H9 (cell line): ENCODE results near the gene PTDSS2. TPM values are rescaled to one million over a fixed set of nuclear protein-coding genes. Genes with fewer than 3 reads are reported as not detected.
A peak's percentile ranks its signal among the peaks of the same experiment; 100 is the strongest.

Experiments used
- DNase-seq: peaks from one replicate; pipeline ENCODE4 v3.0.0-alpha.2; 2017
- H2AFZ ChIP-seq: one replicate; pipeline ENCODE4 v1.6.1; 2013; ENCODE audit warnings: mild to moderate bottlenecking, low read length, control low read depth, moderate library complexity
- H2AK5ac ChIP-seq: 2 replicates; pipeline ENCODE4 v1.6.1; 2013; ENCODE audit warnings: low read length, control low read depth, mixed read lengths; ENCODE audit not compliant: insufficient read length
- H2BK120ac ChIP-seq: one replicate; pipeline ENCODE4 v1.6.1; 2013; ENCODE audit warnings: low read depth, mild to moderate bottlenecking, low read length, control low read depth, inconsistent platforms; ENCODE audit not compliant: poor library complexity, severe bottlenecking
- H2BK12ac ChIP-seq: 2 replicates; pipeline ENCODE4 v1.6.1; 2013; ENCODE audit warnings: low read length, control low read depth, mixed read lengths, low read depth; ENCODE audit not compliant: insufficient read length
- H2BK15ac ChIP-seq: 2 replicates; pipeline ENCODE4 v1.6.1; 2013; ENCODE audit warnings: low read depth, low read length, control low read depth
- H2BK20ac ChIP-seq: one replicate; pipeline ENCODE4 v1.6.1; 2013; ENCODE audit warnings: low read depth, mild to moderate bottlenecking, low read length, control low read depth, inconsistent platforms; ENCODE audit not compliant: poor library complexity, severe bottlenecking
- H2BK5ac ChIP-seq: 2 replicates; pipeline ENCODE4 v1.6.1; 2013; ENCODE audit warnings: low read length, control low read depth, mixed read lengths; ENCODE audit not compliant: insufficient read length
- H3K14ac ChIP-seq: 2 replicates; pipeline ENCODE4 v1.6.1; 2013; ENCODE audit warnings: low read length, control low read depth; ENCODE audit not compliant: insufficient read depth
- H3K18ac ChIP-seq: 2 replicates; pipeline ENCODE4 v1.6.1; 2013; ENCODE audit warnings: low read depth, mild to moderate bottlenecking, mixed read lengths, low read length, control low read depth; ENCODE audit not compliant: insufficient read length
- H3K23ac ChIP-seq: 2 replicates; pipeline ENCODE4 v1.6.1; 2013; ENCODE audit warnings: low read length, control low read depth, mixed read lengths, low read depth; ENCODE audit not compliant: insufficient read length
- H3K23me2 ChIP-seq: 2 replicates; pipeline ENCODE4 v1.6.1; 2013; ENCODE audit warnings: low read depth, mild to moderate bottlenecking, mixed read lengths, low read length, control low read depth; ENCODE audit not compliant: insufficient read length, poor library complexity, severe bottlenecking
- H3K27ac ChIP-seq: 2 replicates; pipeline ENCODE4 v1.5.1; 2013; ENCODE audit warnings: low read length, control low read depth, mixed read lengths, low read depth; ENCODE audit not compliant: insufficient read length
- H3K27me3 ChIP-seq: 2 replicates; pipeline ENCODE4 v1.6.1; 2013; ENCODE audit warnings: low read length, control low read depth, inconsistent platforms; ENCODE audit not compliant: insufficient read depth
- H3K4ac ChIP-seq: 2 replicates; pipeline ENCODE4 v1.6.1; 2013; ENCODE audit warnings: low read depth, mild to moderate bottlenecking, control low read depth, inconsistent platforms, low read length, moderate library complexity
- H3K4me1 ChIP-seq: 2 replicates; pipeline ENCODE4 v1.6.1; 2013; ENCODE audit warnings: low read length, control low read depth, inconsistent platforms; ENCODE audit not compliant: insufficient read depth
- H3K4me2 ChIP-seq: 2 replicates; pipeline ENCODE4 v1.6.1; 2013; ENCODE audit warnings: low read length, control low read depth, mixed read lengths; ENCODE audit not compliant: insufficient read length, insufficient read depth
- H3K56ac ChIP-seq: 2 replicates; pipeline ENCODE4 v1.6.1; 2013; ENCODE audit warnings: low read depth, mild to moderate bottlenecking, mixed read lengths, low read length, control low read depth; ENCODE audit not compliant: insufficient read length
- H3K79me1 ChIP-seq: 2 replicates; pipeline ENCODE4 v1.6.1; 2013; ENCODE audit warnings: low read depth, mild to moderate bottlenecking, moderate library complexity, low read length, control low read depth, inconsistent platforms; ENCODE audit not compliant: insufficient read depth, poor library complexity, severe bottlenecking
- H3K79me2 ChIP-seq: 2 replicates; pipeline ENCODE4 v1.6.1; 2013; ENCODE audit warnings: low read length, control low read depth, inconsistent platforms; ENCODE audit not compliant: insufficient read depth
- H3K9ac ChIP-seq: 2 replicates; pipeline ENCODE4 v1.6.1; 2013; ENCODE audit warnings: low read length, control low read depth, mixed read lengths; ENCODE audit not compliant: insufficient read length; ENCODE audit errors: extremely low read depth
- H3K9me3 ChIP-seq: one replicate; pipeline ENCODE4 v1.6.1; 2013; ENCODE audit warnings: low read depth, low read length, inconsistent platforms; ENCODE audit not compliant: control insufficient read depth
- H3T11ph ChIP-seq: one replicate; pipeline ENCODE4 v1.6.1; 2013; ENCODE audit warnings: mild to moderate bottlenecking, low read length, control low read depth, inconsistent platforms
- H4K20me1 ChIP-seq: one replicate; pipeline ENCODE4 v1.6.1; 2013; ENCODE audit not compliant: control insufficient read depth, insufficient read length, insufficient read depth
- H4K5ac ChIP-seq: 2 replicates; pipeline ENCODE4 v1.6.1; 2013; ENCODE audit warnings: low read depth, mild to moderate bottlenecking, mixed read lengths, low read length, control low read depth; ENCODE audit not compliant: insufficient read length
- H4K8ac ChIP-seq: replicated peaks from 2 replicates; pipeline ENCODE4 v1.6.1; 2013; ENCODE audit warnings: low read length, control low read depth, mixed read lengths, low read depth; ENCODE audit not compliant: insufficient read length
- H4K91ac ChIP-seq: 2 replicates; pipeline ENCODE4 v1.6.1; 2013; ENCODE audit warnings: low read depth, mild to moderate bottlenecking, moderate library complexity, mixed read lengths, low read length, control low read depth; ENCODE audit not compliant: insufficient read length
- H3K27ac Mint-ChIP-seq, 3 experiments: 2 replicates in 2 of 3; 3 replicates in 1 of 3; pipeline ENCODE4 v1.8.0; 2020 to 2021; ENCODE audit warnings: mixed read lengths in 3 of 3, mild to moderate bottlenecking in 1 of 3, moderate library complexity in 1 of 3
- H3K27me3 Mint-ChIP-seq: 2 replicates; pipeline ENCODE4 v1.8.0; 2021; ENCODE audit warnings: low read depth, mild to moderate bottlenecking, moderate library complexity, mixed read lengths
- H3K36me3 Mint-ChIP-seq, 3 experiments: 2 replicates in 2 of 3; 3 replicates in 1 of 3; pipeline ENCODE4 v1.8.0; 2020 to 2021; ENCODE audit warnings: low read depth in 3 of 3, mixed read lengths in 3 of 3; ENCODE audit not compliant: insufficient read depth in 1 of 3
- H3K4me1 Mint-ChIP-seq, 2 experiments: 2 replicates each; pipeline ENCODE4 v1.8.0; 2020; ENCODE audit warnings: mixed read lengths in 2 of 2
- H3K4me3 Mint-ChIP-seq, 2 experiments: 2 replicates in 1 of 2; 3 replicates in 1 of 2; pipeline ENCODE4 v1.8.0; 2020 to 2021; ENCODE audit warnings: mild to moderate bottlenecking in 2 of 2, mixed read lengths in 2 of 2, moderate library complexity in 1 of 2
- H3K9me3 Mint-ChIP-seq, 2 experiments: 2 replicates in 1 of 2; 3 replicates in 1 of 2; pipeline ENCODE4 v1.8.0; 2020; ENCODE audit warnings: mild to moderate bottlenecking in 2 of 2, mixed read lengths in 2 of 2, moderate library complexity in 1 of 2
- CTCF ChIP-seq: fragments of 200-600 bp; sonication (generic); conservative IDR thresholded peaks from 3 replicates; pipeline ENCODE4 v1.8.0; 2021; ENCODE audit warnings: antibody characterized with exemption, mild to moderate bottlenecking
- WGBS: extraction: QIAGEN DNeasy Blood & Tissue Kit; methylation state at CpG from one replicate; pipeline ENCODE4 v1.1.7; 2013; ENCODE audit warnings: missing lambda C conversion rate, low lambda C conversion rate, mixed read lengths; ENCODE audit not compliant: insufficient read length; ENCODE audit errors: extremely low coverage; 5-methylcytosine and 5-hydroxymethylcytosine counted together
- total RNA-seq: library from RNA; stranded (reverse); gene quantifications from 2 replicates; pipeline ENCODE4 v1.2.1, GENCODE V29; 2021

PTDSS2 gene
- total RNA-seq, 1 experiment from 2014 or later: 55.3 TPM

- no peak overlapping the region; a peak in 1 of 7 replicates for H3K27ac Mint-ChIP-seq
- H2BK12ac ChIP-seq: no peak overlapping the region
- H3K9me3 ChIP-seq: no peaks in the 10 kb centered on the region
- no peak overlapping the region for H4K8ac ChIP-seq
- H3K14ac ChIP-seq: no peak overlapping the region
- WGBS: no CpG with 5 or more reads among the region's 74 CpGs
- no peak overlapping the region for H2BK20ac ChIP-seq
- H3K23me2 ChIP-seq: peaks cover 3% of the 10 kb centered on the region
- H3K56ac ChIP-seq: no peak overlapping the region
- no peak overlapping the region for H3T11ph ChIP-seq
- H3K36me3 Mint-ChIP-seq: peaks cover 29 to 34% (median 29%) of the 10 kb centered on the region in 3 experiments
- peak overlapping the region; percentile 34 to 56; a peak in 2 of 5 replicates for H3K4me3 Mint-ChIP-seq
- H3K23ac ChIP-seq: no peak overlapping the region
- no peak overlapping the region for H3K4ac ChIP-seq
- peak overlapping the region; percentile 4 for H2AFZ ChIP-seq
- H3K27ac ChIP-seq: no peak overlapping the region
- H3K27me3 Mint-ChIP-seq: peaks cover 10% of the 10 kb centered on the region
- H3K9ac ChIP-seq: no peak overlapping the region
- H3K9me3 Mint-ChIP-seq: peaks cover 34 to 44% of the 10 kb centered on the region in 2 experiments
- H4K20me1 ChIP-seq: no peaks in the 10 kb centered on the region
- no peak overlapping the region for H2BK15ac ChIP-seq
- H4K5ac ChIP-seq: no peak overlapping the region
- no peaks in the 10 kb centered on the region for H3K4me1 ChIP-seq
- no peak overlapping the region for H2BK120ac ChIP-seq
- no peak overlapping the region for H4K91ac ChIP-seq
- no peaks in the 10 kb centered on the region for H3K27me3 ChIP-seq
- H3K4me1 Mint-ChIP-seq: peaks cover 3 to 4% of the 10 kb centered on the region in 2 experiments; a peak in 3 of 4 replicates
- peak; percentile 87 for DNase-seq
- no peak overlapping the region for H2BK5ac ChIP-seq
- H3K79me2 ChIP-seq: no peaks in the 10 kb centered on the region
- no peak overlapping the region for H3K18ac ChIP-seq
- TF ChIP-seq CTCF: peak; percentile 100
- no peaks in the 10 kb centered on the region for H3K79me1 ChIP-seq
- no peak overlapping the region for H2AK5ac ChIP-seq
- no peak overlapping the region for H3K4me2 ChIP-seq
These were observed 68.6 kb downstream of the PTDSS2 start for GRCh38 chr11:518463-519202.
